ENCODE measurements around the gene CD207. TPM values are rescaled to one million over a fixed set of nuclear protein-coding genes. Genes with fewer than 3 reads are reported as not detected.

Gene CD207
- total and polyA plus RNA-seq, 8 donors = 0.46 to 1.4 TPM; not detected in 6

DNA sequence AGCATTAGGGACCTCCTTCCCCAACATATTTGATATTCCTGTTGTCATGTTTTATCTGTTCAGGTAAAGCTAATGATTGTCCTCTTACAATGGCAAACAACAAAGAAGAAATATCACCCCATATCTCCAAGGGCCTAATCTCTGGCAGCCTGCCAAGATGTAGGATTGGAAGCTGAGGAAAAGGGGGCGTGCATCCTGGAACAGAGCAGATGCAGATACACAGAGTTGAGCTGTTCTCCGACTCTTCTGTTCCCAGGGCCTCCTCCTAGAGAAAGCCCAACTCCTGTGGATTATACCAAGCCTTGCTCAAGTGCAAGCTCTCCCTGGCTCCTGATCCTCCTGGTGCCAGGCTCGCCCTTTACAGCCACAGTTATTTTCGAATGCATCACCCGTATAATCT, 35.2 kb upstream of the CD207 start:
- intact Hi-C loops (cut with DNase I; ENCODE audit: low total_unique reads) = loop anchor here (10.0 kb wide), 1 partner anchor 74 kb away; no protein-coding TSS in a partner anchor
- Histone ChIP-seq H3K27ac (no peak overlapping the region), H3K36me3 (no peaks in the 10 kb centered on the region), H3K27me3 (peaks cover 0 to 60% (median 40%) of the 10 kb centered on the region in 3 donors), H3K9me3 (no peaks in the 10 kb centered on the region), H3K4me1 (peaks cover 5 to 10% (median 9%) of the 10 kb centered on the region in 4 donors), H3K4me3 (no peak overlapping the region)
- DNase-seq = no peak
- 35 to 45% (median 37%) methylated on average over 5 of the region's 5 CpGs for WGBS, 5 donors
- no peak for TF ChIP-seq EP300 (IDR thresholded peaks at IDR 0.05)
- TF ChIP-seq POLR2AphosphoS5 (IDR thresholded peaks at IDR 0.05) = no peak
- no peak for TF ChIP-seq CTCF (IDR thresholded peaks at IDR 0.05)
- no peak for TF ChIP-seq POLR2A (IDR thresholded peaks at IDR 0.05)

GRCh38 chr2:70868970-70869369, 33.4 kb upstream of the CD207 start:
- intact Hi-C loops (cut with DNase I; ENCODE audit: low total_unique reads) = no loop called here
- Histone ChIP-seq H3K4me3 (no peak overlapping the region), H3K27ac (no peak overlapping the region), H3K27me3 (peaks cover 0 to 52% (median 37%) of the 10 kb centered on the region in 3 donors), H3K4me1 (peaks cover 5 to 10% (median 9%) of the 10 kb centered on the region in 4 donors), H3K36me3 (no peaks in the 10 kb centered on the region), H3K9me3 (no peaks in the 10 kb centered on the region)
- no peak for DNase-seq
- TF ChIP-seq POLR2AphosphoS5 (IDR thresholded peaks at IDR 0.05) = no peak
- no peak for TF ChIP-seq EP300 (IDR thresholded peaks at IDR 0.05)
- no peak for TF ChIP-seq CTCF (IDR thresholded peaks at IDR 0.05)
- no peak for TF ChIP-seq POLR2A (IDR thresholded peaks at IDR 0.05)
- 71 to 94% (median 77%) methylated on average over 1 of the region's 1 CpG for WGBS, 5 donors

- Histone ChIP-seq H3K4me3 (no peak overlapping the region), H3K4me1 (peaks cover 0 to 7% (median 2%) of the 10 kb centered on the region in 4 donors), H3K9me3 (no peaks in the 10 kb centered on the region), H3K27me3 (peaks cover 0 to 55% (median 40%) of the 10 kb centered on the region in 3 donors), H3K27ac (no peak overlapping the region), H3K36me3 (no peaks in the 10 kb centered on the region)
- TF ChIP-seq CTCF (IDR thresholded peaks at IDR 0.05) = peak in 5 of 7 experiments; percentile 67 to 93 (median 88)
- TF ChIP-seq EP300 (IDR thresholded peaks at IDR 0.05) = no peak
- no peak for TF ChIP-seq POLR2A (IDR thresholded peaks at IDR 0.05)
- no peak for TF ChIP-seq POLR2AphosphoS5 (IDR thresholded peaks at IDR 0.05)
- WGBS, 5 donors = 18 to 24% (median 23%) methylated on average over 21 of the region's 21 CpGs
- peak; percentile 84 to 92 for DNase-seq
- intact Hi-C loops (cut with DNase I; ENCODE audit: low total_unique reads) = no loop called here
Measured at GRCh38 chr2:70861777-70862625, 26.4 kb upstream of the CD207 start.

DNA sequence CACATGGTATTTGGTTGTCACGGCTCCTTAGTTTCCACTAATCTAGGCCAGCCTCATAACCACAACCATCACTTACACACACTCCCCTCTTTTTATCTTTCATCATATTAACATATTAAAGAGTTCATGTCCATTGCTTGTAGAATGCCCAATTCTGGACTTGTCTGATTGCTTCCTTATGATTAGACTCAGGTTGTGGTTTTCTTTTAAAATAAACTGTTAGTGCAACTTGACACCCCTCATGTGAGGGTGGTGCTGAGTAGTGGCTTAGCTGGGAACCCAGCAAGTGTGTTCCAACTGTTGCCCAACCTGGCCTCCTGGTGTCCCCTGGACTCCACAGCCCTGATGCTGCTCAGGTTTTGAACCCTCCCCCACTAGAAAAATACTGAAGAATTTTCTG, 20.1 kb upstream of the CD207 start:
- intact Hi-C loops (cut with DNase I; ENCODE audit: low total_unique reads) = no loop called here
- Histone ChIP-seq H3K27me3 (peaks cover 0 to 12% (median 6%) of the 10 kb centered on the region in 3 donors), H3K27ac (no peak overlapping the region), H3K4me3 (no peak overlapping the region), H3K4me1 (peaks cover 0 to 6% (median 2%) of the 10 kb centered on the region in 4 donors), H3K9me3 (no peaks in the 10 kb centered on the region), H3K36me3 (no peaks in the 10 kb centered on the region)
- no peak for DNase-seq
- no peak for TF ChIP-seq CTCF (IDR thresholded peaks at IDR 0.05)
- no peak for TF ChIP-seq EP300 (IDR thresholded peaks at IDR 0.05)
- no peak for TF ChIP-seq POLR2AphosphoS5 (IDR thresholded peaks at IDR 0.05)
- no peak for TF ChIP-seq POLR2A (IDR thresholded peaks at IDR 0.05)
- 67 to 75% (median 72%) methylated on average over 1 of the region's 1 CpG for WGBS, 5 donors
